Stimulated activated CD4-positive, alpha-beta T cell treated with anti-CD3 and anti-CD28 coated beads, Interleukin-12 subunit alpha, Interleukin-12 subunit beta, amount 100 ng/mL, for 24 hours (primary cell): Measurements from ENCODE around the gene DOC2A.
"Not testable (repeated sequence)": the region's sequence is repeated elsewhere in the genome, so short reads cannot be mapped to it uniquely, and the experiment has no call there.

Experiments
- DNase-seq, 2 experiments: peaks; one replicate each; pipeline ENCODE4 v3.0.0-alpha.2; 2020; ENCODE audit warnings: low read depth in 2 of 2

Gene DOC2A

DNA sequence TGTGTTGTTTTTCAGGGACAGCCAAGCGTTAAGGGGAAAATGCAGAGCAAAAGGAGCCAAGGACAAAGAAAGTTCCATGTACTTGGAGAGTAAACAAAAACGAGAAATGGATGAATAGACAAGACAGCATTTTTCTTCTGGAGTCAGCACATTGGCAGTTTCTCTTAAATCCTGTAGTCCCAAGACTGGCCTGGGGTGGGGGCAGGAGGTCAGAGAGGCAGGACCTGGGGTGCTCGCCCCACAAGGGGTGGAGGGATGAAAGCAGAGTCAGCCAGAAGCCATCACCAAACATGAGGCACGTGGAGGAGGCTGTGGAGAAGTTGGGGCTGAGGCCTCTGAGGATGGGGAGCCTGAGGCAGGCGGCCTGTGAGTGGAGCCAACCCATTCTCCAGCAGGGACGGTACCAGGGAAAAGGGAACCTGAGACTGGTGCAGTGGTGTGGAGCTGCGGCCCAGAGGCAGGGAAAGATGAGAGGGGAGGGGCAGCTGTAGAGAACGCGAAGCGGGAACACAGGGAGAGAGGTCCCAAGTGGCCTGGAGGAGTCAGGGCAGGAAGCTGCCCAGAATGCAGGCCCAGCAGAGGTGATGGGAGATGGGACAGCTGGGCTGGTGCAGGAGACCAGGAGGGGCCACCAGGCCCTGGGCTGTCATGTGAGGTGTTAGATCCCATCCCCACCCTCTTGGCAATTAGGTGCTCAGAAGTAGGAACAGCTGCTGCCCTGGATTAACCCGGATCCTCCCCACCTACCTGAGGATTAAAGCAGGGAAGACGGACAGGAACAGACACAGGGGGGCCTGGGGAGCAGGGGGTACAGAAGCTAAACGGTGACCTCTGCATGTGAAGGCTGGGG is 17.0 kb upstream of the DOC2A start:
- DNase-seq: no peak

GRCh38 chr16:30026449-30026848 is 15.6 kb upstream of the DOC2A start:
- no peak for DNase-seq

- DNase-seq: no peak
Measured at GRCh38 chr16:30025574-30025973, 14.7 kb upstream of the DOC2A start.

GRCh38 chr16:30025156-30025555 is 14.3 kb upstream of the DOC2A start:
- no peak for DNase-seq

DNA sequence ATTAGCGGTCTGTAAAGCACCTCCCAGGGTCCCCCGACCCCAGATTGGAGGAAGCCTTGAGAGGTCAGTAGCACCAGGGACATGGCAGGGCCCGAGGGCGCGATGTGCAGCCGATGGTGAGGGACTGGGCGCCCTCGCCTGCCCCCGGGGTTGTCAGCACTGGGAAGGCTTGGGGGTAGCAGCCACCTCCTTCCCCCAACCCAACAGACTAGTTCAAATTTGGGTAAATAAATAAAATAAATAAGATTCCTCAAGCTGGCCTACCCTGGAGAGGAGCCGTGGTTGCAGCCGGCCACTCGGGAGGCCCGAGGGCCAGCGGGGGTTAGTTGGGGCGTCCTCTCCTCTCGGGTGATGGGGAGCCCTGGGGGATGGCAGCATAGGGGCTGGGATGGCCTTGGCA is 13.6 kb upstream of the DOC2A start:
- DNase-seq: no peak

DNA sequence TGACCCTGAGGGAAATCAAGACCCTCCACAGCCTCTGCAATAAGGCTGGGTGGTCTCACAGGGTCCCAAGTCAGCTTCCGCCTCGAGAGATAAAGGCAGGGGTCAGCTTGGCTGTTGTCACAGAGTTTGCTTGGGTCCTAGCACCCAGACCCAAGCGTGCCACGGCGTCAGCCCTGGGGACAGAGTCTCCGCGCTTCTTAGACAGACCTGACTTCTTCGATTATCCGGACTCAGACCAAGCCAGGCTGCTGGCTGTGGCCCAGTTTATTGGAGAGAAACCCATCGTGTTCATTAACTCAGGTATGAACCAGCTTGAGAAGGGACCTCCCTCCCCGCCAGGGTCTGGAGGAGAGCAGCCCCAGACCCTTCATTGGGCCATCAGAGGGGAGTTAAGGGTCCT is 12.8 kb upstream of the DOC2A start:
- DNase-seq: no peak

- no peak for DNase-seq
Measured at GRCh38 chr16:30022887-30023286, 12.1 kb upstream of the DOC2A start, which contains the start of gene C16orf92. TSS of gene C16orf92 (plus strand) at chr16:30023198. CDS start at chr16:30023341, 143 bp downstream.

- no peak for DNase-seq
Measured at GRCh38 chr16:30018731-30019158, 7.9 kb upstream of the DOC2A start.

- not testable (repeated sequence) for DNase-seq
Measured at GRCh38 chr16:30017937-30018336, 7.1 kb upstream of the DOC2A start.

- no peak for DNase-seq
Measured at GRCh38 chr16:30017277-30017656, 6.4 kb upstream of the DOC2A start.

GRCh38 chr16:30016555-30017276 is 5.9 kb upstream of the DOC2A start:
- DNase-seq: no peak

DNA sequence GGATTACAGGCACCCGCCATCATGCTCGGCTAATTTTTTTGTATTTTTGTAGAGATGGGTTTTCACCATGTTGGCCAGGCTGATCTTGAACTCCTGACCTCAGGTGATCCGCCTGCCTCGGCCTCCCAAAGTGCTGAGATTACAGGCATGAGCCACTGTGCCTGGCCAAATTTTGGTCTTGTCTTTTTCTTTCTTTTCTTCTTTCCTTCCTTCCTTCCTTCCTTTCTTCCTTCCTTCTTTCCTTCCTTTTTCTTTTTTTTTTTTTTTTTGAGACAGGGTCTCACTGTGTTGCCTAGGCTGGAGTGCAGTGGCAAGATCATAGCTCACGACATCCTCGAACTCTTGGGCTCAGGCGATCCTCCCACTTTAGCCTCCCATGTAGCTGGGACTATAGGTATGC is 4.6 kb upstream of the DOC2A start:
- not testable (repeated sequence) for DNase-seq

DNA sequence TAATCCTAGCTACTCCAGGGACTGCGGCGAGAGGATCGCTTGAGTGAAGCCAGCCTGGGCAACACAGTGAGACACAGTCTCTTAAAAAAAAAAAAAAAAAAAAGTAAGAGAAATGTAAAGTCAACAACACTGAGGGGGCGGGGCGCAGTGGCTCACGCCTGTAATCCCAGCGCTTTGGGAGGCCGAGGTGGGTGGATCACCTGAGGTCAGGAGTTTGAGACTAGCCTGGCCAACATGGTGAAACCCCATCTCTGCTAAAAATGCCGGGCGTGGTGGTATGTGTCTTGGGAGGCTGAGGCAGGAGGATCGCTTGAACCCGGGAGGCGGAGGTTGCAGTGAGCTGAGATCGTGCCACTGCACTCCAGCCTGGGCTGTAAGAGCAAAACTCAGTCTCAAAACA is 1.8 kb upstream of the DOC2A start:
- DNase-seq: not testable (repeated sequence)

- DNase-seq: no peak
Measured at GRCh38 chr16:30011714-30012504, 1.1 kb upstream of the DOC2A start.

DNA sequence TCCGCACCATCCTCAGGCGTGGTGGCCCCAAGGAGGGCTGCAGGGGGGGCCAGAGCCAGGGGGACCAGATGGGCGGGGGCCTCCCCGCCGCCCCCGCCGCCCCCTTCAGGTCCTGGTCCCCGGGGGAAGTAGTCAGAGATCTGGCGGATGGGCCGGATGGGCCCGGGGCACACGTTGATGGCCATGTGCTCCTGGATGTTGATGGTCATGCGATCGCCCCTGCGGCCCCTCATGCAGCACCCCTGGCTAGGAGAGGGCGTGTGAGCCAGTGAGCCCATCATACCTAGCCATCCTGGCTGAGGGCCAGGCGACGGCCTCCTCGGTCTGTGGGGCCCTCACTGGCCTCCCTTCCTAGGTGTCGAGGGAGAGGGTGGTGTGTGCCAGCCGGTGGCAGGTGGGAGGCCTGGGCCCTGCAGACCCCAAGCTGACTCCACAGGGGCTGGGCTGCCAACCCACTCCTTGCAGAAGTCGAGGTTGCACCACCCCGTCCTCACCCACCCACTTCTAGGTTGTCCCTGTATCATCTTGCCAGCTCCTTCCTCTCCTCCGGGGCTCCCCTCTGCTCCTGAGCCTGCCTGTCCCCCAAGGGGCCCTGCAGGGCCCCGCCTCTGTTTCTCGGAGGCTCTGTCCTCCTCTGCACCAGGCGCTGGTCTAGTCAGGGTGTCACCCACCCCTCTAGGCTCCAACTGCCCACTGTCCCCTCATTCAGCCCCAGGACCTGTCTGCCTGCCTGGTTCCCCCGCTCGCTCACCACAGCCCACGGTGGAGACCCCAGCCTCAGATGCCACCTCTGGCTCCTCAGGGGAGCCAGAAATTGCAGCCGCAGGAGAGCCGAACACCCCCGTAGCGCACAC is 610 bp downstream of the DOC2A start:
- DNase-seq: no peak

DNA sequence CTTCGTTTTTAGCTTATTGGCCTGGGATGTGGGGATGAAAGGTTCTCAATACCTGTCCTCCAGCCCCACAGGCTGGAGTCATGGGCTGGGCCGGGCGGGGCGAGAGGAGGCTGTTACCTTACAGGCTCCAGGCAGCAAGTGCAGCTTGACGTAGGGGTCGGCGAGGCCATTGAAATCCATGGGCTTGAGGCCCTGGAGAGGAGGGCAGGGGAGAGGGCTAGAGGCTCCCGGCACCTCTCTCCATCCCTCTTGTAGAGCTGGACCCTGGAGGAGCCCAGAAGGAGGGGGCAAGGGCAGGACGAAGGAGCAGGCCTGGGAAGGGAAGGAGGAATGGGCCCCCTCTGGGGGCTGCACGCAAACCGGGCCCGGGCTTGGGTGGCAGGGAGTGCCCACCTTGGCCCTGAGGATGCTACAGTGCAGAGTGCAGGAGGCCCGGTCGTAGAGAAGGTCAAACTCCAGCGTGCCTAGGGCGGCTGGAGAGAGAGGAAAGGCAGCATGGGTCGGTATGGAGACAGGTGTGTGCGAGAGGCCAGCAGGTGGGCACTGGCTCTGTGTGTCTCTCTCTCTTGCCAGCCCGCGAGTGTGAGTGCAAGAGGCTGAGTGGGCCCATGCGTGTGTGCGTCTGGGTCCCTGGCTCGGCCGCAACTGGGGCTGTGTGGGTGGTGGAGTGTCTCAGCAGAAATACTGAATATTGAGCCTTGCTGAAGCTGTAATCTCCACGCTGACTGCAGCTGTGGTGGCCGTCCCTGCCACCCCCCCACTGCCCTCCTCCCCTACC is 1.6 kb downstream of the DOC2A start:
- no peak for DNase-seq

DNA sequence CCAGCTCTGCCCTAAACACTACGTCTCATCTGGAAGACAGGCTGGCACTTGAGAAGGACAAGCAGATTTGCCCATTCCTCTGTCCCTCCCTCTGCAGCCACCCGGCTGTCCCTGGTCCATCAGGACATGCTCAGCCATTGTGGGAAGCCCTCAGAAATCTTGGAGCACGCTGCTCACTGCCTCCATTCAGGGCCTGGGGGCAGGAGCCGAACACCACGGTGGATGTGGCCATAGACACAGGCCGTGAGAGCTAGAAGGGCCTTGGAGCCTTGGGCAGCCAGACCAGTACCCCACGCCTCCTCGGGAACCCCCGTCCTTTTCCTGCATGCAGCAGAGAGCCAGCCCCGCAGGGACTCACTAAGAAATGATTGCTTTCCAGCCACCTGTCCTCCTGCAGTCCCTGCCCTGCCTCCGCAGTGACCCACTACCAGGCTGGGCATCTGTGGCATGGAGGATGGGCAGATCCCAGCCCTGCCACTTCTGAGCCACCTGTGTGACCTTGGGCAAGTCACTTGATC is 3.4 kb downstream of the DOC2A start:
- no peak for DNase-seq

GRCh38 chr16:30006659-30007377 is 4.0 kb downstream of the DOC2A start:
- DNase-seq: no peak

GRCh38 chr16:30006095-30006473 is 4.7 kb downstream of the DOC2A start:
- DNase-seq: no peak
